SW480 (cell line): ENCODE results near the gene ENO4.

Source experiments
- DNase-seq: peaks from one replicate; pipeline ENCODE4 v3.0.0-alpha.2; 2016; ENCODE audit warnings: low spot score

The ENO4 gene

GRCh38 chr10:116831086-116831485 lies 18.2 kb upstream of the ENO4 start:
- DNase-seq: no peak

DNA sequence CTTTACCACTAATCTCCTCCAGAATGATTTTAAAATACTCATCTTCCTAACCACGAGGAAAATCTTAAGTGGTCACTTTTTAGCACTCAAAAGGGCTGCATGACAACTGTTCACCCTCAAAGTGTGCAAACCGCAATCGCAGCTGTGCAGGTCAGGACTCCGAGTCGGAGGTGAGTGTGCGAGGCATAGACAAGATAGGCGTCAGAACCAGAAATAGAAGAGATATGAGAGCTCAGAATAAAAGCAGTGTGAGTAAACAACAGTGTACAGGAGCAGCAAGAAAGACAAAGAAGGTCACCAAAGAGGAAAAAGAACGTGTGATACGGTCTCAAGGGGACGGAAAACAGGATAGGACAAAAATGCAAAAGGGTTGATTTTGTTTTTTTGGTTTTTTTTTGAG lies 17.5 kb upstream of the ENO4 start:
- no peak for DNase-seq

DNA sequence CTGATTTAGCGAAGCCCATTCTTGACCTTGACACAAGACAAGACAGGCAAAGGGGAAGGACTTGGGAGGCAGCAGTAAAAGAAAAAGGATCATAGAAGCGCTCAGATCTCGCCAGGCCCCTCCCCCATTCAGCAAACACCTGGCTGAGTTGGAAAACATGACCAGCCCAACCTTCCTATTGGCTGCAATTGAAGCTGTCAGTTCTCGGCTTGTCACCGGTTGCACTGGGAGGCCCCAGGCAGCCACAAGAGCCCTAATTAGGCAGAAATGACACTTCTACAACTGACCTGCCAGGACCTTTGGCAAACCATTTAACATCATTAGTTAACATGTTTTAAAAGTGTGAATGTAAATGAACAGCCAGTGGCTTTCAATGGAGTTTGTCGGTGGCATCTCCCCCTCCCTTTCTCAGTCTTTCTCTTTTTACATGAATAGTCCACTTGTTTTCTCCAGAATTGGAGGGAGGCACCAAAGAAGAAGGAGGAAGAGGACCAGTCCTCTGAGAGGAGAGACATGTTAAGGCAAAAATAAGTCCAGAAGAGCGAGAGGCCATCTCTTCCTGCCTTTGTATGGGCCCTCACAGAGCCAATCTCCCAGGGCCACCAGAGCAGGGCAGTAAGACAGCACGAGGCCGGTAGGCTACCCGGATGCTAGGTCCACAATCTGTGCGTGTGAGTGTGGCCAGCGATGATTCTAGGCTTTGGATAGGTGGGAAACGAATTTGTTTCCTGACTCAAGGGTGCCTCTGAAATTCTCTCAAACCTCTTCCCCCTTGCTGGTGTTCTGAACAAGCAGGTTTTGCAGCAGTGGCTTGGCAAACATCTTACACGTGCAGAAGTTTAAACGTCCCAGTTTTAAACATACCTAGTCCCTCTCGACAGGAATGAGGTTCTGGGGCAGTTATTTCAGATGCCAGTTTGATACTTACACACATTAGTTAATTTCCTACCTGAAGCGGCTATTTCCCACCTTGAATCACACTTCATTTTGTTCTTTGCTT lies 15.0 kb upstream of the ENO4 start:
- DNase-seq: no peak

GRCh38 chr10:116835658-116836057 lies 13.6 kb upstream of the ENO4 start:
- DNase-seq: no peak

DNA sequence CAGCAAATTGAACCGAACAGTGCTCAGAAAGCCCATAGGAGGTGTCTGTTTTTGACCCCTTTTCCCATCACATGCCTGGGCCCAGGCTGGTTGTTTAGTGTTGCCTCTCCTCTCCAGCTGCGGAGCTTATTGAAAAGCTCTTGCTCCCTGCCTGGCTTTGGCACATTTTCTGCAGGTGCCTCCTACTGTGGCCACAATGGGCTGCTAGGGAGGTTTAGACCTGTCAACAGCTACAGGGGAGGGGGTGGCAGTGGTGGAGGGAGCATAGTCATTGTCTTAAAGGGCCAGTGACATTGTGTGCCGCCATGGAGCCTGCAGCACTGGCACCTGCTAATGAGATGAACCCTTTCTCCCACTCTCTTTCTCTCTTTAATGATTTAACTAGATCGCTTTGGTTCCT lies 13.2 kb upstream of the ENO4 start:
- DNase-seq: no peak

- DNase-seq: no peak
Measured at GRCh38 chr10:116836902-116837523, 12.3 kb upstream of the ENO4 start.

DNA sequence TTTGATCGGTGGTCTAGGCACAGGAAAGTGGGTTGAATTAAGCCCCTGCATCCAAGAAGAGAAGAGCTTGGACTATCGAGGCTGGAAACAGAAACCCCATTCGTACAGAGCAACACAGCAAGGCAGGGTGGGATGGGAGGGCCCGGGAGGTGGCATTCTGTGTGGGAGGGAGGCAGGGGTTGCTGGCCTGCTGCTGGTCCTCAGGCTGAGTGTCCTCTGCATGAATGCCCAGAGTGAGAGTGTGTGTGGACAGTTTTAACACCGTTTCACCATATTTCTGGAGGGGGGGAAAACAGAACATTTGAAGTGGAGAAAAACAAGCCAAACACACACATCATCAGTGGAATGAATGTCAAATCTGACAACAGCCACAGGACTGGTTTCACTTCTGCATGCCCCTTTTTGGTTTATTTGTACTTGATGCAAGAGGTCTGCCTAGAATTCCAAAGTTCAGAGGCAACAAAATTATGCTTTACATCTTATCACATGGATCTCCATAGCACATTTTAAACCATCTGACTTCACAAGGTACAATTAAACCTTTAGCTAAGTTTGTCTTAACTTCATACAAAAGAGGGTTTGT lies 11.1 kb upstream of the ENO4 start:
- DNase-seq: no peak

GRCh38 chr10:116840389-116841075 lies 8.8 kb upstream of the ENO4 start:
- no peak for DNase-seq

DNA sequence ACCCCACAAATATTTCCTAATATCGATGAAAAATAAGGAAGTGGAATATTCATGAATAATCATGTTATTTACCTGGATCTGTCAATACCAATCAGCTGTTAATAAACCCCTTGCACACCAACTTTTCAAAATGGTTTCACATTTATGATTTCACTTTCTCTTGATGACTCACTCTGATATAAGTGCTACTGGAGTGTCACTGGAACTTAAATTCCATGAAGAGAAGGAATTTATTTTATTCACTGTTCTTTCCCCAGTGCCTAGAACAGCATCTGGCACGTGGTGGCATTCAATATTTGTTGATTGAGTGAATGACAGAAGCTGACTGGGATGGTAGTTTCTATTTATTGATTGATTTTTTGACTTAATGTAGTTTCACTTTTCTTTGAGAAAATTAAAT lies 3.5 kb upstream of the ENO4 start:
- DNase-seq: no peak

GRCh38 chr10:116848032-116848943 lies 1.0 kb upstream of the ENO4 start:
- DNase-seq: no peak

DNA sequence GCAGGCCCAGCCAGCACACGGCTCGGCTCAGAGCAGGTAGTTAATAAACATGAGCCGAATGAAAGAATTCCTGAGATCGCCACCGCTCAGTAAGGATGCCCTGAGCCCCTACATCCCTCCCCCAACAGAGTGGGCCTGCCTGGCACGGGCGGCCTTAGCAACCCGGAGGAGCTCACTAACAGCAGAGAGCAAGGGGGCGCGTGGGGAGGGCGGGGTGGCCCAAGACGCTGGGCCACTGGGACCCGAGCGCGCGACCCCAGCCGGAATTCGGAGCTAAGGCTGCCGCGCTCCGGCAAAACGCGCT lies 403 bp upstream of the ENO4 start:
- DNase-seq: no peak

DNA sequence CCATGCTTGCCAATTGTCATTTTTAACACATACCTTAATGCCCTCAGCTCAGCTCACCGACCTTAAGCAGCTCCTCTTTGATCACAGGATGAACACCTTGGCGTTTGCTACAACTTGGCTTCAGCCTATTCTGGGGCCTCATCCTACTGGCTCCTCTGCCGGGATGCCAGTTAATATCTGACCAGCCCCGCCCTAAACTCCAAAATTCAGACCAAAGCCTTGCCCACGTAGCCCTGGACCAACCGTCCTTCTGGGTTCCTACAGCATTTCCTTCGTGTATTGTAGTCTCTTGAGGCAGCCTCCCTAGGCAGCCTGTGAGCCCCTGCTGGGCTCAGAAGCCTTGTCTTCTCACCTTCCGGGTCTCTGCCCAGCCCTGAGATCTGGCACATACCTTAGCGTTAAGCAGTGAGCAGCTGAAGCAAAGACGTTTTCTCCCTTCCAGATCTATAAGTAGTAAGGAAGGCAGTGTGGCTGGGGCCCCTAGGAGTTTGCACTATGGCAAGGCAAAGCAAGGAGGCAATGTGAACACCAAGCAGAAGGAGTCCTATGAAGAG lies 836 bp downstream of the ENO4 start:
- DNase-seq: no peak

- no peak for DNase-seq
Measured at GRCh38 chr10:116852246-116852645, 2.9 kb downstream of the ENO4 start.

DNA sequence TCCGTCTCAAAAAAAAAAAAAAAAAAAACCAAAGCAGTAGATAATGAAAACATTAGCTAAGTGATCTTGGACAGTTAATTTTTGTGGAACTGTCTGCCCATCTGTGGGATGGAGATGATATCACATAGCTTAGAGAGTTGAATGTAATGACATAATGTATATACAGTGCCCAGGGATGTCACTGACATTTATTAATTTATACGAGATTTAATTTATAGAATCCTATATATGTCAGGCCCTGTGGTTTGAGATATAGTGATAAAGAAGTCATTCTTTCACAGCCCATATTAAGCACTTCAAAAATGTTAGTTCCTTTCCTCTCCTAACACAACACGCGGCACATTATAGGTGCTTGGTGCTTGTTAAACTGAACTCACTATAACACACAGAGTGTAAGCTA lies 4.0 kb downstream of the ENO4 start:
- no peak for DNase-seq

DNA sequence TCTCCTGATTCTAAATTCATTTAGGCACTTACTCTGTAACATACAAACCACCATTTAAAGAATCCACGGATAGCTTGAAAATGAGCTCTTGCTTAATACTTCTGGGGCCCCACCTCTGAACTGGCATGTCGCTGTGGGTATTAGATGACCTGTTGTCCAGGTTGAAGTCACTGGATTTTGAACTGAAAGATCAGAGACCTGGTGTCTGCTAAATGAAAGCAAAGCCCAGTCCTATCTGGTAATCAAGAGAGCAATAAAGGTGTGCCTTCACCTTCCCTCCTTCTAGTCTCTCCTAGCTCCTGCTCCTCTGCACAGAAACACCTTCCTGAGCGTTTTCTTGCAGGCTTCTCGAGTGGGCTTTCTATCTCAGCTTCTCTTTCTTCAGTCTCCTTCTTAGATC lies 4.4 kb downstream of the ENO4 start:
- no peak for DNase-seq

GRCh38 chr10:116857156-116857555 lies 7.9 kb downstream of the ENO4 start:
- no peak for DNase-seq

DNA sequence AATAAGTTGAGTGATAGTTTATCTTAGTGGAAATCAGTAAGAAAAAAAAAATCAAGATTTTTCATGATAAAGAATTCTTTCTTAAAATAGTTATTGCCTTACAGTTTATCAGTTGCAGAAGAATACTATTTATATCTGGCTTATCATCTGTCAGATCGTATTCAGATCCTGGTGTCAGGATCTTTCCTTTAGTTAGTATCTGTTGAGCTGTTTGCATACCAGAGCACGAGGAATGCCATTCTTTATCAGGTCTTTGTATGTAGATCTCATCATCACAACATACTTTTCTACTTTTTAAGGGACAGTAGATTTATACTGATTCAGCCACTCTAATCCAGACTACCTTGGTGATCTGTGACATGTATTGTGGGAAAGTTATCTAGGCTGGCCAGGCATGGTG lies 12.5 kb downstream of the ENO4 start:
- DNase-seq: no peak

GRCh38 chr10:116864436-116864835 lies 15.1 kb downstream of the ENO4 start:
- no peak for DNase-seq

DNA sequence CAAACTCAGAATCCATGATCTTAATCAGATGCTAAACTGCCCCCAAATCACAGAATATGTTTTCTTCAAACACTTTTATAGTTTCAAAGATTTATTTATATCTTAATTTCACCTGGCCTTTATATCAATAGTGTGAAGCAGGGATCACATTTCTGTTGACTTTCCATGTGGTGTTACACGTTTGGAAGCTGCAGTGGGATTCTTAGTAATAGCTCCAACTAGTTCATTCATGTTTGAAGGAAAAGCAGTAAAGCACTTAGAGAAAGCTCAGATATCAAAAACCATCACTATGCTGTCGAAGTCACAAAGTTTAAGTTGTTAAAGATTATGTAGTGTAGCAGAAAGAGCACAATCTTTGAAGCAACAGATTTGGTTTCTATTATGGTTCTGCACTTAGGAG lies 16.8 kb downstream of the ENO4 start:
- DNase-seq: no peak

DNA sequence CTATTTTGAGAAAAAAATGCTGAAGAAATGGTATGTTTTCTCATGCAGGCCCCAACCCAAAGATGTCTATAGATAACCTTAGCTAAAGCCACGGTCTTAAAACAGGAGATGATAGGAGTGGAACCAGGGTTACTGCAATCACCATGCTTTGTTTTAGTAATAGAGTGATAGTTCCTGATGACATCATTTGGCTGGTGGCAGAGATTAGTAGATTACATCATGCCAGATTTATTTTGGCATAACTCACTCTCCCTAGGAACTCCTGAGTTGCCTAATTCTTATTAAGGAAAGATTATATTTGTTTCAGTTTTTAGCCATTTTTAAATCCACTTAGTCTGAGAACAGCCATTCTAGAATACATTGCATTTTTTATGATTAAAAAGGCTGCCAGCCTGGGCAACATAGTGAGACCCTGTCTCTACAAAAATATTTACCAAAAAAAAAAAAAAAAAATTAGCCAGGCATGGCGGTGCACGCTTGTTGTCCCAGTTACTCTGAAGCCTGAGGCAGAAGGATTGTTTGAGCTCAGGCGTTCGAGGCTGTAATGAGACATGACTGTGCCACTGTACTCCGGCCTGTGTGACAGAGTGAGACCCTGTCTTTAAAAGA lies 17.8 kb downstream of the ENO4 start:
- no peak for DNase-seq

DNA sequence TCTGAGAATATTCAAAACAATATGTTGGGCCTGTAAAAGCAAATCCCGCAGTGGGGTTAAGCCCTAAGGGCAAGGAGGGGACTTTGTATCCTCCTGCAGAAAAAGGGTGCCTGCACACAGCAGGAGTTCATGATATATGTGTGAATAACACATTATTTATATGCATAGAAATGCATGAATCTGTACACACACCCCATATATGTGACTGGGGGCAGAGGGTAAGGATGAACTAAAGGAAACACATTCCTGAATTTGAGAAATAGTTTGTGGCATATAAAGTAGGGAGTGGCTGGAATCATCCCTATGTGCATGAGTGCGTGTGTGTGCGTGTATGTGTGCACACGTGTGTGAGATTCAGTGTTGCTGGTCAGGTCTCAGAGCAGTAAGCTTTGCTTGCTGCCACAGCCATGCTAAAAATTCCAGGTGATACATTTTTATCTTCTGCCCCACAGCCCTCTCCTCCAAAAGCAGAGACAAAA lies 18.9 kb downstream of the ENO4 start:
- no peak for DNase-seq
